Body of pancreas (tissue), 4 donors: Measurements from ENCODE around the gene DNAJC25. TPM values are rescaled to one million over a fixed set of nuclear protein-coding genes. Genes with fewer than 3 reads are reported as not detected.
"Not testable (repeated sequence)": the region's sequence is repeated elsewhere in the genome, so short reads cannot be mapped to it uniquely, and the experiment has no call there.

Source experiments
- ATAC-seq: fragments of 150-250 bp; one replicate; pipeline ENCODE4 v1.9.1; 2016
- DNase-seq, 4 donors: peaks; one replicate each; pipeline ENCODE4 v3.0.0-alpha.2; 2019
- H3K27ac ChIP-seq, 4 donors: fragments of 200-600 bp; sonication (generic); 1 replicate in 3 of 4; 2 replicates in 1 of 4; pipeline versions ENCODE4 v1.5.1 to v1.6.1; 2016 to 2019; ENCODE audit warnings: mild to moderate bottlenecking in 1 of 4, mixed read lengths in 1 of 4, moderate library complexity in 1 of 4
- H3K27me3 ChIP-seq, 2 donors: fragments of 200-600 bp; sonication (generic); one replicate each; pipeline ENCODE4 v1.6.0; 2016; ENCODE audit warnings: mild to moderate bottlenecking in 1 of 2
- H3K36me3 ChIP-seq, 2 donors: fragments of 200-600 bp; sonication (generic); replicated peaks in 1 of 2; 2 replicates each; pipeline ENCODE4 v1.5.1; 2016; ENCODE audit warnings: low read depth in 2 of 2; ENCODE audit not compliant: insufficient read depth in 1 of 2
- H3K4me1 ChIP-seq: fragments of 200-600 bp; sonication (generic); one replicate; pipeline ENCODE4 v1.6.0; 2016
- H3K4me3 ChIP-seq, 2 donors: fragments of 200-600 bp; sonication (generic); 1 replicate in 1 of 2; 2 replicates in 1 of 2; pipeline ENCODE4 v1.5.1; 2016 to 2019
- H3K9me3 ChIP-seq, 3 donors: fragments of 200-600 bp; sonication (generic); 1 replicate in 2 of 3; 2 replicates in 1 of 3; pipeline ENCODE4 v1.5.1; 2016
- POLR2A ChIP-seq, 3 donors: fragments of 450-650 bp; IDR thresholded peaks; one replicate each; pipeline ENCODE4 v1.6.1; 2016; ENCODE audit warnings: antibody characterized with exemption in 3 of 3, mild to moderate bottlenecking in 2 of 3
- WGBS, 2 donors: methylation state at CpG; one replicate each; pipeline ENCODE4 v1.1.5; 2017; 5-methylcytosine and 5-hydroxymethylcytosine counted together
- intact Hi-C: fragments of 100-400 bp; cut with DNase I; formaldehyde crosslinking; loops from one replicate; pipeline ENCODE4 v1.15.1; 2023
- total RNA-seq, 2 donors: library from RNA; depleted of rRNA; stranded (reverse); fragments of >200 nt; gene quantifications; one replicate each; pipeline ENCODE4 v1.1.0, GENCODE V29; 2016
- TF ChIP-seq, protein P1 (sequence below), 7 experiments: fragments of 450-650 bp in 4 of 7; fragments of 200-600 bp in 3 of 7; sonication (generic) in 3 of 7; IDR thresholded peaks; one replicate each; pipeline ENCODE4 v1.5.1; 2016 to 2019; ENCODE audit warnings: antibody characterized with exemption in 7 of 7

DNAJC25 gene
- total RNA-seq, 2 donors from 2014 or later = 4.2 to 21.1 TPM

DNA sequence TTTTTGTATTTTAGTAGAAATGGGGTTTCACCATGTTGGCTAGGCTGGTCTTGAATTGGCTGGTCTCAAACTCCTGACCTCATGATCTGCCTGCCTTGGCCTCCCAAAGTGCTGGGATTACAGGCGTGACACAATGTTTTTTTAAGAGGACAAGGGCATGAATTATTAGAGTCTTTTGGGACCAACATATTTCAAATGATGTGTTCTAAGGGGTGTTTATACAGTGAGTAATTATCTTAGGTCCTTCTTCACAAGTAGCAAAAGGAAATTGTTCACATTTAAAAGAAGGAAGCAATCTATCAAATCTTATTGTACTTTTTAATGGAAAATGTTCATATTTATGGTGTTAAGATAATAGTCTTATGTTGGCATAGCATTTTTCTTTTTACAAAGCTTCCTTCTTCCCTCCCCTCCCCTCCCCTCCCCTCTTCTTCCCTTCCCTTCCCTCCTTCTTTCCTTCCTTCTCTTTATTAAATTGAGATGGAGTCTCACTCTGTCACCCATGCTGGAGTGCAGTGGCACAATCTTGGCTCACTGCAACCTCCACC, 37.0 kb downstream of the DNAJC25 start:
- H3K4me1 ChIP-seq = peaks cover 4% of the 10 kb centered on the region
- H3K9me3 ChIP-seq = no peaks in the 10 kb centered on the region
- no peaks in the 10 kb centered on the region for H3K27me3 ChIP-seq
- intact Hi-C loops = no loop called here
- H3K4me3 ChIP-seq = no peak overlapping the region
- TF ChIP-seq, protein P1, sequence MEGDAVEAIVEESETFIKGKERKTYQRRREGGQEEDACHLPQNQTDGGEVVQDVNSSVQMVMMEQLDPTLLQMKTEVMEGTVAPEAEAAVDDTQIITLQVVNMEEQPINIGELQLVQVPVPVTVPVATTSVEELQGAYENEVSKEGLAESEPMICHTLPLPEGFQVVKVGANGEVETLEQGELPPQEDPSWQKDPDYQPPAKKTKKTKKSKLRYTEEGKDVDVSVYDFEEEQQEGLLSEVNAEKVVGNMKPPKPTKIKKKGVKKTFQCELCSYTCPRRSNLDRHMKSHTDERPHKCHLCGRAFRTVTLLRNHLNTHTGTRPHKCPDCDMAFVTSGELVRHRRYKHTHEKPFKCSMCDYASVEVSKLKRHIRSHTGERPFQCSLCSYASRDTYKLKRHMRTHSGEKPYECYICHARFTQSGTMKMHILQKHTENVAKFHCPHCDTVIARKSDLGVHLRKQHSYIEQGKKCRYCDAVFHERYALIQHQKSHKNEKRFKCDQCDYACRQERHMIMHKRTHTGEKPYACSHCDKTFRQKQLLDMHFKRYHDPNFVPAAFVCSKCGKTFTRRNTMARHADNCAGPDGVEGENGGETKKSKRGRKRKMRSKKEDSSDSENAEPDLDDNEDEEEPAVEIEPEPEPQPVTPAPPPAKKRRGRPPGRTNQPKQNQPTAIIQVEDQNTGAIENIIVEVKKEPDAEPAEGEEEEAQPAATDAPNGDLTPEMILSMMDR (IDR thresholded peaks at IDR 0.05) = no peak
- TF ChIP-seq POLR2A (IDR thresholded peaks at IDR 0.05) = no peak
- WGBS, 2 donors = 100% methylated on average over 1 of the region's 1 CpG
- ATAC-seq (no peak), DNase-seq (no peak)
- peaks cover 0 to 3% of the 10 kb centered on the region in 2 donors for H3K36me3 ChIP-seq
- H3K27ac ChIP-seq = no peak overlapping the region

GRCh38 chr9:111668601-111669000, 37.5 kb downstream of the DNAJC25 start:
- WGBS, 2 donors = 88 to 95% methylated on average over 11 of the region's 11 CpGs
- H3K27me3 ChIP-seq, H3K4me1 ChIP-seq, DNase-seq, H3K27ac ChIP-seq, H3K4me3 ChIP-seq, H3K36me3 ChIP-seq, H3K9me3 ChIP-seq, intact Hi-C loops, ATAC-seq: not testable (repeated sequence)

GRCh38 chr9:111674319-111674718, 43.2 kb downstream of the DNAJC25 start:
- TF ChIP-seq, protein P1 (IDR thresholded peaks at IDR 0.05) = no peak
- TF ChIP-seq POLR2A (IDR thresholded peaks at IDR 0.05) = no peak
- H3K27me3 ChIP-seq = no peaks in the 10 kb centered on the region
- intact Hi-C loops = no loop called here

GRCh38 chr9:111676116-111676515, 45.0 kb downstream of the DNAJC25 start:
- no peaks in the 10 kb centered on the region for H3K36me3 ChIP-seq
- H3K4me1 ChIP-seq = no peaks in the 10 kb centered on the region
- H3K27ac ChIP-seq = no peak overlapping the region
- TF ChIP-seq, protein P1 (IDR thresholded peaks at IDR 0.05) = no peak
- TF ChIP-seq POLR2A (IDR thresholded peaks at IDR 0.05) = no peak
- WGBS, 2 donors = 87 to 92% methylated on average over 3 of the region's 3 CpGs
- no peaks in the 10 kb centered on the region for H3K27me3 ChIP-seq
- intact Hi-C loops = no loop called here
- H3K9me3 ChIP-seq = no peaks in the 10 kb centered on the region
- H3K4me3 ChIP-seq = no peak overlapping the region
- DNase-seq (no peak), ATAC-seq (no peak)

More at GRCh38 chr9:111674319-111674718, 43.2 kb downstream of the DNAJC25 start:
- Histone ChIP-seq H3K27ac (no peak overlapping the region), H3K4me1 (no peaks in the 10 kb centered on the region), H3K36me3 (peaks cover 0 to 3% of the 10 kb centered on the region in 2 donors), H3K9me3 (no peaks in the 10 kb centered on the region), H3K4me3 (no peak overlapping the region)
- 94 to 100% methylated on average over 2 of the region's 2 CpGs for WGBS, 2 donors
- ATAC-seq (no peak), DNase-seq (no peak)

DNA sequence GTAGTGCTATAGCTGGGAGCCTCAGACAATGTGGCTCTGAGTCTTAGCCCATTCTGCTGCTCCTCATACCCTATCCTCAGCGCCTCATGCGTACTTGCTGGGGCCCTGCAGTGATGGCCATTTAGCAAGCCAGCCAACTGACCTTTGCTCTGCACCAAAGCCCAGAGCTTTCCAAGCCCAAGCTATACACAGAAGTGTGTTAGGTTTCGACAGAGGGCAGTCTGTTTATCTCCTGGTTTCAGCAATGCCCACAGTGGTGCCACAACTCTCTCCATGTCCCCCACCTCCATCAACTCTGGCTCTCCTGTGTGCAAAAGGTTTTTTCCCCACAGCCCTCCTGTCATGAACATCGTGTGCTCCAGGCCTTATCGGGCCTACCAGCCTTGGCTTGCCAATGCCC, 47.2 kb downstream of the DNAJC25 start:
- no peak for DNase-seq
- Histone ChIP-seq H3K27me3 (no peaks in the 10 kb centered on the region), H3K27ac (no peak overlapping the region), H3K36me3 (no peaks in the 10 kb centered on the region), H3K9me3 (no peaks in the 10 kb centered on the region), H3K4me3 (no peak overlapping the region), H3K4me1 (no peaks in the 10 kb centered on the region)
- WGBS, 2 donors = 88 to 93% methylated on average over 5 of the region's 5 CpGs
- TF ChIP-seq, protein P1 (IDR thresholded peaks at IDR 0.05) = no peak
- no peak for TF ChIP-seq POLR2A (IDR thresholded peaks at IDR 0.05)
- intact Hi-C loops = no loop called here
- no peak for ATAC-seq
